ENCODE data around the gene ITGB1BP1.

- TF ChIP-seq CTCF (IDR thresholded peaks at IDR 0.05 in 8 of 11, conservative IDR thresholded peaks at IDR 0.05 in 3 of 11) (no peak), POLR2AphosphoS5 (IDR thresholded peaks at IDR 0.05) (no peak)
These were observed 22.2 kb downstream of the ITGB1BP1 start for GRCh38 chr2:9401059-9401547.

All from spleen (tissue), 7 donors.